Measurements from ENCODE around the gene CRACDL. TPM values are rescaled to one million over a fixed set of nuclear protein-coding genes. Genes with fewer than 3 reads are reported as not detected.

The CRACDL gene
- total and polyA plus RNA-seq, 2 donors (not counting 1 experiment from before 2014, with no cell fraction given) = 0.25 TPM; not detected in 1

DNA sequence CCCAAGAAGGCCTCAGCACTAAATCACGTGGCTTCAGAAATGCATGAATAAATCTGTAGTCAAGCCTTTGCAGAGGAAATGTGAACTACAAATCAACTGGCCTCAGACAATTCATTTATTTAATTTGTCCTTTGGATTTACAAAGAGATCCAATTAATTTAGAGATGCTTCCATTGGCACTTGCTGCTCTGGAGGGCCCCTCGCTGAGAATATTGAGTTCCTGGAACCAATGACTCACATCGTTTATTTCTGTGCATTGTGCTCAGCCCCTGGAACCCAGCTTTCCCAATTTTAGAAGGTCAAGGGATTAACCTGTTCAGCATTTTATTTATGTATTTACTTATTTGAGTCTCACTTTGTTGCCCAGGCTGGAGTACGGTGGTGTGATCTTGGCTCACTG is 157.9 kb downstream of the CRACDL start:
- Histone ChIP-seq H3K4me2 (replicated peaks; ENCODE audit: low read depth, low read length, poor library complexity, severe bottlenecking) (no peak overlapping the region), H3K4me3 (ENCODE audit: control extremely low read depth in 1 of 5, extremely low read depth in 1 of 5, insufficient read depth in 1 of 5, low read depth in 2 of 5, low read length in 4 of 5) (no peak overlapping the region), H4K20me1 (ENCODE audit: control insufficient read depth, insufficient read depth, low read length, poor library complexity, severe bottlenecking) (no peaks in the 10 kb centered on the region), H2AFZ (ENCODE audit: insufficient read depth, low read depth, low read length, poor library complexity, severe bottlenecking) (no peak overlapping the region), H3K9me3 (ENCODE audit: control extremely low read depth in 1 of 3, control insufficient read depth in 2 of 3, insufficient read depth in 1 of 3, low read length in 2 of 3) (peaks cover 1 to 15% (median 15%) of the 10 kb centered on the region in 3 donors), H3K36me3 (replicated peaks in 1 of 2; ENCODE audit: control extremely low read depth in 1 of 2, control insufficient read depth in 1 of 2, extremely low read depth in 1 of 2, insufficient read depth in 2 of 2, low read length in 1 of 2) (no peaks in the 10 kb centered on the region), H3K27ac (ENCODE audit: low read length in 2 of 2) (no peak overlapping the region), H3K9ac (ENCODE audit: low read length) (no peak overlapping the region), H3K4me1 (ENCODE audit: control insufficient read depth in 2 of 2, insufficient read depth in 2 of 2, low read length in 2 of 2) (peaks cover 0 to 2% of the 10 kb centered on the region in 2 donors), H3K79me2 (ENCODE audit: control insufficient read depth, insufficient read depth, low read length) (no peaks in the 10 kb centered on the region), H3K27me3 (replicated peaks in 1 of 4; ENCODE audit: control extremely low read depth in 1 of 4, control insufficient read depth in 3 of 4, insufficient read depth in 4 of 4, low read length in 3 of 4) (no peaks in the 10 kb centered on the region)
- Mint-ChIP-seq H3K4me1 (no peaks in the 10 kb centered on the region), H3K27ac (no peak overlapping the region), H3K9me3 (ENCODE audit: insufficient read depth) (peaks cover 8% of the 10 kb centered on the region), H3K27me3 (no peaks in the 10 kb centered on the region), H3K4me3 (no peak overlapping the region)
- POLR2A ChIA-PET = no interaction called here
- CTCF ChIA-PET = no interaction called here
- ATAC-seq (ENCODE audit: low read depth) = no peak
- no peak for DNase-seq
- WGBS (ENCODE audit: insufficient coverage) = 100% methylated on average over 2 of the region's 4 CpGs
- TF ChIP-seq, protein P1, sequence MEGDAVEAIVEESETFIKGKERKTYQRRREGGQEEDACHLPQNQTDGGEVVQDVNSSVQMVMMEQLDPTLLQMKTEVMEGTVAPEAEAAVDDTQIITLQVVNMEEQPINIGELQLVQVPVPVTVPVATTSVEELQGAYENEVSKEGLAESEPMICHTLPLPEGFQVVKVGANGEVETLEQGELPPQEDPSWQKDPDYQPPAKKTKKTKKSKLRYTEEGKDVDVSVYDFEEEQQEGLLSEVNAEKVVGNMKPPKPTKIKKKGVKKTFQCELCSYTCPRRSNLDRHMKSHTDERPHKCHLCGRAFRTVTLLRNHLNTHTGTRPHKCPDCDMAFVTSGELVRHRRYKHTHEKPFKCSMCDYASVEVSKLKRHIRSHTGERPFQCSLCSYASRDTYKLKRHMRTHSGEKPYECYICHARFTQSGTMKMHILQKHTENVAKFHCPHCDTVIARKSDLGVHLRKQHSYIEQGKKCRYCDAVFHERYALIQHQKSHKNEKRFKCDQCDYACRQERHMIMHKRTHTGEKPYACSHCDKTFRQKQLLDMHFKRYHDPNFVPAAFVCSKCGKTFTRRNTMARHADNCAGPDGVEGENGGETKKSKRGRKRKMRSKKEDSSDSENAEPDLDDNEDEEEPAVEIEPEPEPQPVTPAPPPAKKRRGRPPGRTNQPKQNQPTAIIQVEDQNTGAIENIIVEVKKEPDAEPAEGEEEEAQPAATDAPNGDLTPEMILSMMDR (IDR thresholded peaks at IDR 0.05) = no peak
- no peak for TF ChIP-seq EZH2 (IDR thresholded peaks at IDR 0.05; ENCODE audit: borderline replicate concordance, insufficient read depth, low read depth, low read length, poor library complexity, severe bottlenecking)
- intact Hi-C loops (cut with micrococcal nuclease) = no loop called here

DNA sequence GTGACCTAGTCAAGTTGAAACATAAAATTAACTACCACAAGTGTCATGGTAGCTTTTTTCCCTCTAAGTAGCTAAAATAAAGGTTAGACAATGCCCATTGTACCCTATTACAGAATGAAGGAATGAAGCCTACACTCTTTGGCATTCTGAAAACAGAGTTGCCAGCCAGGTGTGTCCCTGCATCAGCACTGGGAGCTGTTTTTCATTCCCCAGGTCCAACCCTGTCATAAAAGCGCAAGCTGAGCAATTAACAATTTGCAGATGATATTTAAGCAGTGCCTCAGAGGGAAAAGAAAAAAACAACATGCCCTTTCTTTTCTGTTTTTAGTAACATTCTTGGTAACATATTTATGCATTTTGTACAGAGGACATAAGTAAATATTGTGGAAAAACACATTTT is 158.3 kb downstream of the CRACDL start:
- Mint-ChIP-seq H3K4me1 (peaks cover 4% of the 10 kb centered on the region), H3K4me3 (no peak overlapping the region), H3K27me3 (no peaks in the 10 kb centered on the region), H3K9me3 (ENCODE audit: insufficient read depth) (peaks cover 8% of the 10 kb centered on the region), H3K27ac (no peak overlapping the region)
- Histone ChIP-seq H3K36me3 (replicated peaks in 1 of 2; ENCODE audit: control extremely low read depth in 1 of 2, control insufficient read depth in 1 of 2, extremely low read depth in 1 of 2, insufficient read depth in 2 of 2, low read length in 1 of 2) (no peaks in the 10 kb centered on the region), H3K4me3 (ENCODE audit: control extremely low read depth in 1 of 5, extremely low read depth in 1 of 5, insufficient read depth in 1 of 5, low read depth in 2 of 5, low read length in 4 of 5) (no peak overlapping the region), H3K9me3 (ENCODE audit: control extremely low read depth in 1 of 3, control insufficient read depth in 2 of 3, insufficient read depth in 1 of 3, low read length in 2 of 3) (peaks cover 1 to 15% (median 11%) of the 10 kb centered on the region in 3 donors), H2AFZ (ENCODE audit: insufficient read depth, low read depth, low read length, poor library complexity, severe bottlenecking) (no peak overlapping the region), H3K27me3 (replicated peaks in 1 of 4; ENCODE audit: control extremely low read depth in 1 of 4, control insufficient read depth in 3 of 4, insufficient read depth in 4 of 4, low read length in 3 of 4) (no peaks in the 10 kb centered on the region), H3K4me1 (ENCODE audit: control insufficient read depth in 2 of 2, insufficient read depth in 2 of 2, low read length in 2 of 2) (peaks cover under 1 to 4% of the 10 kb centered on the region in 2 donors), H3K9ac (ENCODE audit: low read length) (no peak overlapping the region), H3K27ac (ENCODE audit: low read length in 2 of 2) (no peak overlapping the region), H3K4me2 (replicated peaks; ENCODE audit: low read depth, low read length, poor library complexity, severe bottlenecking) (no peak overlapping the region), H3K79me2 (ENCODE audit: control insufficient read depth, insufficient read depth, low read length) (no peaks in the 10 kb centered on the region), H4K20me1 (ENCODE audit: control insufficient read depth, insufficient read depth, low read length, poor library complexity, severe bottlenecking) (no peaks in the 10 kb centered on the region)
- TF ChIP-seq EZH2 (IDR thresholded peaks at IDR 0.05; ENCODE audit: borderline replicate concordance, insufficient read depth, low read depth, low read length, poor library complexity, severe bottlenecking) = no peak
- TF ChIP-seq, protein P1 (IDR thresholded peaks at IDR 0.05) = no peak
- ChIA-PET CTCF (no interaction called here), POLR2A (no interaction called here)
- ATAC-seq (ENCODE audit: low read depth) (no peak), DNase-seq (no peak)
- intact Hi-C loops (cut with micrococcal nuclease) = no loop called here
- WGBS (ENCODE audit: insufficient coverage) = no CpG with 5 or more reads among the region's 1 CpG

Measured in B cell (primary cell).